ENCODE results near the gene VCAN. TPM values are rescaled to one million over a fixed set of nuclear protein-coding genes. Genes with fewer than 3 reads are reported as not detected.

VCAN gene
- total and polyA plus RNA-seq, 2 donors (not counting 1 experiment from before 2014, with no cell fraction given) = 2.0 TPM; not detected in 1

GRCh38 chr5:83547889-83548288, 76.3 kb downstream of the VCAN start:
- ChIA-PET POLR2A (no interaction called here), CTCF (no interaction called here)
- no peaks in the 10 kb centered on the region for H3K9me3 Mint-ChIP-seq (ENCODE audit: insufficient read depth)
- no peaks in the 10 kb centered on the region for H3K4me1 Mint-ChIP-seq
- no peaks in the 10 kb centered on the region for H3K79me2 ChIP-seq (ENCODE audit: control insufficient read depth, insufficient read depth, low read length)
- H3K36me3 ChIP-seq (replicated peaks in 1 of 2; ENCODE audit: control extremely low read depth in 1 of 2, control insufficient read depth in 1 of 2, extremely low read depth in 1 of 2, insufficient read depth in 2 of 2, low read length in 1 of 2) = no peaks in the 10 kb centered on the region
- no peak overlapping the region for H3K27ac Mint-ChIP-seq
- no peak overlapping the region for H3K4me3 ChIP-seq (ENCODE audit: control extremely low read depth in 1 of 5, extremely low read depth in 1 of 5, insufficient read depth in 1 of 5, low read depth in 2 of 5, low read length in 4 of 5)
- no peak overlapping the region for H3K9ac ChIP-seq (ENCODE audit: low read length)
- ATAC-seq (ENCODE audit: low read depth) = no peak
- no CpG with 5 or more reads among the region's 1 CpG for WGBS (ENCODE audit: insufficient coverage)
- H3K27me3 Mint-ChIP-seq = no peaks in the 10 kb centered on the region
- no peak overlapping the region for H3K4me2 ChIP-seq (replicated peaks; ENCODE audit: low read depth, low read length, poor library complexity, severe bottlenecking)
- H4K20me1 ChIP-seq (ENCODE audit: control insufficient read depth, insufficient read depth, low read length, poor library complexity, severe bottlenecking) = no peaks in the 10 kb centered on the region
- H2AFZ ChIP-seq (ENCODE audit: insufficient read depth, low read depth, low read length, poor library complexity, severe bottlenecking) = no peak overlapping the region
- DNase-seq = no peak
- no peaks in the 10 kb centered on the region for H3K4me1 ChIP-seq (ENCODE audit: control insufficient read depth in 2 of 2, insufficient read depth in 2 of 2, low read length in 2 of 2)
- no peaks in the 10 kb centered on the region for H3K27me3 ChIP-seq (replicated peaks in 1 of 4; ENCODE audit: control extremely low read depth in 1 of 4, control insufficient read depth in 3 of 4, insufficient read depth in 4 of 4, low read length in 3 of 4)
- intact Hi-C loops (cut with micrococcal nuclease) = no loop called here
- no peak overlapping the region for H3K4me3 Mint-ChIP-seq
- H3K9me3 ChIP-seq (ENCODE audit: control extremely low read depth in 1 of 3, control insufficient read depth in 2 of 3, insufficient read depth in 1 of 3, low read length in 2 of 3) = no peaks in the 10 kb centered on the region
- TF ChIP-seq CTCF (IDR thresholded peaks at IDR 0.05) (no peak), EZH2 (IDR thresholded peaks at IDR 0.05; ENCODE audit: borderline replicate concordance, insufficient read depth, low read depth, low read length, poor library complexity, severe bottlenecking) (no peak)
- H3K27ac ChIP-seq (ENCODE audit: low read length in 2 of 2) = no peak overlapping the region

- WGBS (ENCODE audit: insufficient coverage) = 100% methylated on average over 2 of the region's 4 CpGs
- no peak overlapping the region for H3K4me3 ChIP-seq (ENCODE audit: control extremely low read depth in 1 of 5, extremely low read depth in 1 of 5, insufficient read depth in 1 of 5, low read depth in 2 of 5, low read length in 4 of 5)
- H3K79me2 ChIP-seq (ENCODE audit: control insufficient read depth, insufficient read depth, low read length) = no peaks in the 10 kb centered on the region
- Mint-ChIP-seq H3K4me3 (no peak overlapping the region), H3K27me3 (no peaks in the 10 kb centered on the region), H3K4me1 (no peaks in the 10 kb centered on the region), H3K27ac (no peak overlapping the region), H3K9me3 (ENCODE audit: insufficient read depth) (no peaks in the 10 kb centered on the region)
- CTCF ChIA-PET = no interaction called here
- H3K9ac ChIP-seq (ENCODE audit: low read length) = no peak overlapping the region
- DNase-seq (no peak), ATAC-seq (ENCODE audit: low read depth) (no peak)
- TF ChIP-seq CTCF (IDR thresholded peaks at IDR 0.05) (no peak), EZH2 (IDR thresholded peaks at IDR 0.05; ENCODE audit: borderline replicate concordance, insufficient read depth, low read depth, low read length, poor library complexity, severe bottlenecking) (no peak)
- no peaks in the 10 kb centered on the region for H4K20me1 ChIP-seq (ENCODE audit: control insufficient read depth, insufficient read depth, low read length, poor library complexity, severe bottlenecking)
- no peaks in the 10 kb centered on the region for H3K9me3 ChIP-seq (ENCODE audit: control extremely low read depth in 1 of 3, control insufficient read depth in 2 of 3, insufficient read depth in 1 of 3, low read length in 2 of 3)
- H3K27ac ChIP-seq (ENCODE audit: low read length in 2 of 2) = no peak overlapping the region
- H3K4me1 ChIP-seq (ENCODE audit: control insufficient read depth in 2 of 2, insufficient read depth in 2 of 2, low read length in 2 of 2) = no peaks in the 10 kb centered on the region
- POLR2A ChIA-PET = no interaction called here
- no peaks in the 10 kb centered on the region for H3K36me3 ChIP-seq (replicated peaks in 1 of 2; ENCODE audit: control extremely low read depth in 1 of 2, control insufficient read depth in 1 of 2, extremely low read depth in 1 of 2, insufficient read depth in 2 of 2, low read length in 1 of 2)
- no peaks in the 10 kb centered on the region for H3K27me3 ChIP-seq (replicated peaks in 1 of 4; ENCODE audit: control extremely low read depth in 1 of 4, control insufficient read depth in 3 of 4, insufficient read depth in 4 of 4, low read length in 3 of 4)
- no peak overlapping the region for H2AFZ ChIP-seq (ENCODE audit: insufficient read depth, low read depth, low read length, poor library complexity, severe bottlenecking)
- intact Hi-C loops (cut with micrococcal nuclease) = no loop called here
- H3K4me2 ChIP-seq (replicated peaks; ENCODE audit: low read depth, low read length, poor library complexity, severe bottlenecking) = no peak overlapping the region
These were observed 77.0 kb downstream of the VCAN start for GRCh38 chr5:83548581-83548980.

All from B cell (primary cell).